H1 (cell line): Measurements from ENCODE around the gene RNF39. TPM values are rescaled to one million over a fixed set of nuclear protein-coding genes. Genes with fewer than 3 reads are reported as not detected.
A peak's percentile ranks its signal among the peaks of the same experiment; 100 is the strongest.

ENCODE experiments used
- CBX5 ChIP-seq: fragments of 300-800, 300-1000 bp; sonication (generic); IDR thresholded peaks from 2 replicates; pipeline ENCODE4 v1.7.1; 2016; ENCODE audit warnings: antibody characterized with exemption, low read length, low read depth
- CREB1 ChIP-seq: IDR thresholded peaks from 2 replicates; pipeline ENCODE4 v1.6.1; 2012; ENCODE audit warnings: inconsistent platforms
- CTCF ChIP-seq, 3 experiments: IDR thresholded peaks; 1 replicate in 2 of 3; 2 replicates in 1 of 3; pipeline versions ENCODE4 v1.5.1 to v1.6.1; 2011; ENCODE audit warnings: low read length in 3 of 3, mild to moderate bottlenecking in 3 of 3, inconsistent platforms in 2 of 3, low read depth in 1 of 3, moderate library complexity in 1 of 3; ENCODE audit not compliant: insufficient read depth in 1 of 3; ENCODE audit errors: control extremely low read depth in 1 of 3
- EGR1 ChIP-seq: IDR thresholded peaks from 2 replicates; pipeline ENCODE4 v1.6.1; 2011; ENCODE audit warnings: low read depth, low read length, borderline replicate concordance
- EP300 ChIP-seq, 2 experiments: IDR thresholded peaks; 1 replicate in 1 of 2; 2 replicates in 1 of 2; pipeline ENCODE4 v1.6.1; 2011 to 2012; ENCODE audit warnings: low read depth in 2 of 2, low read length in 2 of 2, mild to moderate bottlenecking in 2 of 2, borderline replicate concordance in 1 of 2, inconsistent platforms in 1 of 2, moderate library complexity in 1 of 2
- FOSL1 ChIP-seq: IDR thresholded peaks from 2 replicates; pipeline ENCODE4 v1.6.1; 2011; ENCODE audit warnings: mild to moderate bottlenecking, low read depth, low read length, moderate library complexity; ENCODE audit not compliant: insufficient read depth
- GTF2F1 ChIP-seq: IDR thresholded peaks from 2 replicates; pipeline ENCODE4 v1.6.1; 2012; ENCODE audit warnings: low read depth, low read length, improper control_type of control experiment, borderline replicate concordance
- KDM1A ChIP-seq: fragments of 200-600, 300-600 bp; sonication (generic); IDR thresholded peaks from 2 replicates; pipeline ENCODE4 v1.7.1; 2016; ENCODE audit warnings: mild to moderate bottlenecking, low read length, borderline replicate concordance
- KDM4A ChIP-seq: IDR thresholded peaks from one replicate; pipeline ENCODE4 v1.7.1; 2012; ENCODE audit warnings: low read depth, mild to moderate bottlenecking, moderate library complexity, low read length, inconsistent platforms; ENCODE audit not compliant: severe bottlenecking
- RFX5 ChIP-seq: IDR thresholded peaks from 2 replicates; pipeline ENCODE4 v1.6.1; 2011; ENCODE audit warnings: low read depth, low read length, improper control_type of control experiment, borderline replicate concordance
- RXRA ChIP-seq: IDR thresholded peaks from 2 replicates; pipeline ENCODE4 v1.6.1; 2011; ENCODE audit warnings: low read depth, mild to moderate bottlenecking, low read length, moderate library complexity; ENCODE audit not compliant: insufficient read depth
- SAP30 ChIP-seq: fragments of 300-600 bp; sonication (generic); IDR thresholded peaks from 2 replicates; pipeline ENCODE4 v1.7.1; 2012; ENCODE audit warnings: low read length, moderate library complexity, mild to moderate bottlenecking, inconsistent platforms; ENCODE audit not compliant: insufficient read depth, insufficient replicate concordance
- SP1 ChIP-seq: IDR thresholded peaks from 2 replicates; pipeline ENCODE4 v1.6.1; 2011; ENCODE audit warnings: low read depth, low read length
- SUZ12 ChIP-seq: fragments of 200-600 bp; sonication (generic); IDR thresholded peaks from 2 replicates; pipeline ENCODE4 v1.6.1; 2012; ENCODE audit warnings: mild to moderate bottlenecking, inconsistent platforms, low read length, moderate library complexity, mixed read lengths
- TAF1 ChIP-seq: IDR thresholded peaks from 2 replicates; pipeline ENCODE4 v1.6.1; 2011; ENCODE audit warnings: mild to moderate bottlenecking, low read depth, low read length
- TAF7 ChIP-seq: optimal IDR thresholded peaks from 2 replicates; pipeline ENCODE3; 2011; ENCODE audit warnings: low read depth, mild to moderate bottlenecking, inconsistent platforms, low read length, moderate library complexity, borderline replicate concordance
- TCF12 ChIP-seq: IDR thresholded peaks from 2 replicates; pipeline ENCODE4 v1.6.1; 2011; ENCODE audit warnings: low read depth, mild to moderate bottlenecking, low read length
- ZNF274 ChIP-seq: IDR thresholded peaks from 2 replicates; pipeline ENCODE4 v1.7.0; 2012; ENCODE audit warnings: low read length, borderline replicate concordance; ENCODE audit errors: extremely low read depth
- polyA plus RNA-seq, 7 experiments: library from polyadenylated mRNA; depleted of rRNA in 3 of 7; stranded (reverse) in 5 of 7; unstranded in 2 of 7; fragments of >200 nt in 5 of 7; fragments of 200-250 nt in 2 of 7; gene quantifications; 1 replicate in 5 of 7; 2 replicates in 1 of 7; 4 replicates in 1 of 7; pipeline versions ENCODE4 v1.2.1 to v1.2.3, GENCODE V29; 2011 to 2013; ENCODE audit warnings: missing spikeins in 2 of 7, mixed read lengths in 2 of 7
- total RNA-seq: library from RNA; stranded (reverse); fragmentation: NEBNext Ultra II Directional; extraction: Animal tissue kit (Norgen Biotek cat#: 25700); gene quantifications from 2 replicates; pipeline ENCODE4 v1.2.1, GENCODE V29; 2021
- TF ChIP-seq, protein P1 (sequence below): IDR thresholded peaks from 2 replicates; pipeline ENCODE4 v1.6.1; 2012; ENCODE audit warnings: inconsistent platforms
- TF ChIP-seq, protein P2 (sequence below): IDR thresholded peaks from 2 replicates; pipeline ENCODE4 v1.6.1; 2012; ENCODE audit warnings: inconsistent platforms

RNF39 gene
- total and polyA plus RNA-seq, 2 of the 8 experiments (the other 6 are each of a cell fraction or from before 2014, with no cell fraction given): 1.4 to 2.3 TPM

GRCh38 chr6:30075094-30075789, at the start of gene RNF39 (continued):
- TF ChIP-seq KDM1A (no peak), KDM4A (peak; percentile 82), SP1 (no peak), CREB1 (no peak), SAP30 (no peak), SUZ12 (peak; percentile 67; the same call in 1 of the 2 replicates), TAF1 (no peak), FOSL1 (no peak), ZNF274 (no peak), RXRA (no peak), CTCF (IDR thresholded peaks at IDR 0.05; ENCODE audit: control extremely low read depth in 1 of 3, insufficient read depth in 1 of 3, low read depth in 1 of 3, low read length in 3 of 3) (no peak), TCF12 (no peak), RFX5 (no peak), EP300 (IDR thresholded peaks at IDR 0.05; ENCODE audit: borderline replicate concordance in 1 of 2, low read depth in 2 of 2, low read length in 2 of 2) (no peak), EGR1 (no peak), TAF7 (no peak), GTF2F1 (no peak), CBX5 (no peak)
- TF ChIP-seq, protein P1, sequence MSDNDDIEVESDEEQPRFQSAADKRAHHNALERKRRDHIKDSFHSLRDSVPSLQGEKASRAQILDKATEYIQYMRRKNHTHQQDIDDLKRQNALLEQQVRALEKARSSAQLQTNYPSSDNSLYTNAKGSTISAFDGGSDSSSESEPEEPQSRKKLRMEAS: peak; percentile 55; the same call in 1 of the 2 replicates
- TF ChIP-seq, protein P2, sequence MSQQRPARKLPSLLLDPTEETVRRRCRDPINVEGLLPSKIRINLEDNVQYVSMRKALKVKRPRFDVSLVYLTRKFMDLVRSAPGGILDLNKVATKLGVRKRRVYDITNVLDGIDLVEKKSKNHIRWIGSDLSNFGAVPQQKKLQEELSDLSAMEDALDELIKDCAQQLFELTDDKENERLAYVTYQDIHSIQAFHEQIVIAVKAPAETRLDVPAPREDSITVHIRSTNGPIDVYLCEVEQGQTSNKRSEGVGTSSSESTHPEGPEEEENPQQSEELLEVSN: peak; percentile 87
